Fibroblast of the aortic adventitia (primary cell): ENCODE results near the gene MAPT. TPM values are rescaled to one million over a fixed set of nuclear protein-coding genes. Genes with fewer than 3 reads are reported as not detected.

Source experiments
- DNase-seq: peaks from one replicate; pipeline ENCODE4 v3.0.0-alpha.2; 2010; ENCODE audit warnings: low read depth
- H3K4me3 ChIP-seq: 2 replicates; pipeline ENCODE4 v1.5.1; 2011; ENCODE audit warnings: low read depth, mild to moderate bottlenecking, control low read depth, low read length, moderate library complexity
- total RNA-seq: library from RNA; depleted of rRNA; stranded (reverse); fragments of >200 nt; gene quantifications from 2 replicates; pipeline ENCODE4 v1.2.3, GENCODE V29; 2012; ENCODE audit warnings: low replicate concordance
- TF ChIP-seq, protein P1 (sequence below): IDR thresholded peaks from 2 replicates; pipeline ENCODE4 v1.5.1; 2011; ENCODE audit warnings: mild to moderate bottlenecking, low read length, control low read depth, inconsistent platforms; ENCODE audit not compliant: insufficient read depth

Gene MAPT
- total RNA-seq, 1 donor: 0.54 TPM

DNA sequence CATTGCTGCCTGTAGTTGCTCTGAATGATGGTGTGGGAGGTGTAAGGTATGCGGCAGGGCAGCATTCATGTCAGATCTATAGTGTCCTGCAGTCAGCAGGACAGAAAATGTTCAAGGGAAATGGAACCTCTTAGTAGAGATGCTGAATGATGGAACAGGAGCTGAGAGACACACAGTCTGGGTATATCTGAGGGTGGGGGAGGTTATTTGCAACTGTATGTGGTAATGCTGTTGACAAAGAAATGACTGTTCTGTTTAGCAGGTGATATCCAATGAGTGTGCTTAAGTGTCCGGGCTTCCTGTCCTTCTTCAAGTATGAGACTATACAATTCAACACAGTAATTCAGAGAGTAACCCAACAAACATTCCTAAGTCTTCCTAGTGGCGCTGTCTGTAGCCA lies 151.3 kb downstream of the MAPT start:
- TF ChIP-seq, protein P1, sequence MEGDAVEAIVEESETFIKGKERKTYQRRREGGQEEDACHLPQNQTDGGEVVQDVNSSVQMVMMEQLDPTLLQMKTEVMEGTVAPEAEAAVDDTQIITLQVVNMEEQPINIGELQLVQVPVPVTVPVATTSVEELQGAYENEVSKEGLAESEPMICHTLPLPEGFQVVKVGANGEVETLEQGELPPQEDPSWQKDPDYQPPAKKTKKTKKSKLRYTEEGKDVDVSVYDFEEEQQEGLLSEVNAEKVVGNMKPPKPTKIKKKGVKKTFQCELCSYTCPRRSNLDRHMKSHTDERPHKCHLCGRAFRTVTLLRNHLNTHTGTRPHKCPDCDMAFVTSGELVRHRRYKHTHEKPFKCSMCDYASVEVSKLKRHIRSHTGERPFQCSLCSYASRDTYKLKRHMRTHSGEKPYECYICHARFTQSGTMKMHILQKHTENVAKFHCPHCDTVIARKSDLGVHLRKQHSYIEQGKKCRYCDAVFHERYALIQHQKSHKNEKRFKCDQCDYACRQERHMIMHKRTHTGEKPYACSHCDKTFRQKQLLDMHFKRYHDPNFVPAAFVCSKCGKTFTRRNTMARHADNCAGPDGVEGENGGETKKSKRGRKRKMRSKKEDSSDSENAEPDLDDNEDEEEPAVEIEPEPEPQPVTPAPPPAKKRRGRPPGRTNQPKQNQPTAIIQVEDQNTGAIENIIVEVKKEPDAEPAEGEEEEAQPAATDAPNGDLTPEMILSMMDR: no peak
- no peak overlapping the region for H3K4me3 ChIP-seq
- DNase-seq: no peak

DNA sequence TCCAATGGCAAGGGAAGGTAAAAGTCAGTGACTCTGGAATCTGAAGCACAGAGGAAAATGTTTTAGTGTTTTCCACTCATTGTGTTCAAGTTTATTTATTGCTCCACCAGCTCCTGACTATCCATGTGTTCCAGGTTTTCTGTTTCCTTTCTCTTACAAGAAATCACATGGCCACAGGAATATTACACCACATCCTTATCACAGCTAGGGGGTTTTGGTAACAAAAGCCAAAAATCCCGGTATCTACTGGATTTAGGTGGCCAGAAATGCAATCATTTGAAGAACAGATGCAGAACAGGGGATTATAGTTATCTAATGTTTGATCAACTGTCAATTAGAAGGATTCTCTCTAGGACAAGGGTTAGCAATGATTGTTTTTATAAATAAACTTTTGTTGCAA lies 152.6 kb downstream of the MAPT start:
- peak; percentile 82 for DNase-seq
- TF ChIP-seq, protein P1: no peak
- H3K4me3 ChIP-seq: no peak overlapping the region

DNA sequence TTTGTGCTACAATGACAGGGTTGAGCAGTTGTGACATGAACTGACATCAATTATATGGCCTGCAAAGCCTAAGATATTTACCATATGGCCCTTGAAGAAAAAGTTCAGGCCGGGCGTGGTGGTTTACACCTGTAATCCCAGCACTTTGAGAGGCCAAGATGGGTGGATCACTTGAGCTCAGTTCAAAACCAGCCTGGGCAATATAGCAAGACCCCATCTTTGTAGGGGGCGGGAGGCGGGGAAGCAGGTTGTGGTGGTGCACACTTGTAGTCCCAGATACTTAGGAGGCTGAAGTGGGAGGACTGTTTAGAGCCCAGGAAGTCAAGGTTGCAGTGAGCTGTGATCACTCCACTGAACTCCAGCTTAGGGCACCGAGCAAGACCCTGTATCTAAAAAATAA lies 153.0 kb downstream of the MAPT start:
- DNase-seq: no peak
- H3K4me3 ChIP-seq: no peak overlapping the region
- TF ChIP-seq, protein P1: no peak

DNA sequence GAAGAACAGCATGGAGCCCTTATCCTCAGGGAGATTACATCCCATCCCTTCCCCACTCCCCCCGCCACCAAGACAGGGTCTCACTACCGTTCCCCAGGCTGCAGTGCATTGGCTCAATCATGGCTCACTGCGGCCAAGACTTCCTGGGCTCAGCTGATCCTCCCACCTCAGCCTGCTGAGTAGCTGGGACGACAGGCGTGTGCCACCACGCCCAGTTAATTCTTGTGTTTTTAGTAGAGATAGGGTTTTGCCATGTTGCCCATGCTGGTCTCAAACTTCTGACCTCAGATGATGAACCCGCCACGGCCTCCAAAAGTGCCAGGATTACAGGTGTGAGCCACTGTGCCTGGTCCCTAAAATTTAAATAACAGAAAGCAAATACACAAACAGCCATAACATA lies 153.5 kb downstream of the MAPT start:
- H3K4me3 ChIP-seq: no peak overlapping the region
- no peak for DNase-seq
- TF ChIP-seq, protein P1: no peak

DNA sequence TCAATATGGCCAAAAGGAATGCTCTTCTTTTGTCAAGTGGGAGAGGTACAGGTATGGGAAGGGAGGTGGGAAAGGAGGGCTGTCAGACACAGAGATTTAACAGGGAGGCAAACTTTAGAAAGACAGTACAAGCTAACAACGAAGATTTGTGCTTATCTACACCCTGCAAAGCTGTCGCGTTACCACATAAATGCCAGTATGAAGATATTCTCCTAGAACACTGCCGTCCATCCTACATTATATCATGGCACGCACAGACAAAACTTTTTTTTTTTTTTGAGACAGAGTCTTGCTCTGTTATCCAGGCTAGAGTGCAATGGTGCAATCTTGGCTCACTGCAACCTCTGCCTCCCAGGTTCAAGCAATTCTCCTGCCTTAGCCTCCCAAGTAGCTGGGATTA lies 155.3 kb downstream of the MAPT start:
- no peak overlapping the region for H3K4me3 ChIP-seq
- DNase-seq: no peak
- TF ChIP-seq, protein P1: no peak

DNA sequence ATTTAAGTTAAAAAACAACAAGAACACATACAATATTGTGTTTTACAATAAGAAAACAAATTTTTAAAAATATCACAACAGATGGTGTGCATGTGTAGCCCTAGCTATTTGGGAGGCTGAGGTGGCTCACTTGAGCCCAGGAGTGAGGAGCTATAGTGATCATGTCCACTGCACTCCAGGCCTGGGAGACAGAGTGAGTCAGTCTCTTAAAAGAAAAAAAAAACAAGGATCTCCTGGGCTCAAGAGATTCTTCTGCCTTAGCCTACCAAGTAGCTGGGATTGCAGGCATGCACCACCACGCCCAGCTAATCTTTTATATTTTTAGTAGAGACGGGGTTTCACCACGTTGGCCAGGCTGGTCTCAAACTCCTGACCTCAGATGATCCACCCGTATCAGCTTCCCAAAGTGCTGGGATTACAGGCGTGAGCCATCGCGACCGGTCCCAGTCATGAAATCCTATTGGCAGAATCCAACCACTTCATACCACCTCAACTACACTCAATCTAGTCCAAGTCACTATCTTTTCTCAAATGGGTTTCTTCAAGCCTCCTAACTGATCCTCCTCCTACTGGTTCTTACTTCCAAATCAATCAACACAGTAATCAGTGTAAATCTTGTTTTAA lies 159.7 kb downstream of the MAPT start:
- TF ChIP-seq, protein P1: no peak
- peak; percentile 23 for DNase-seq

DNA sequence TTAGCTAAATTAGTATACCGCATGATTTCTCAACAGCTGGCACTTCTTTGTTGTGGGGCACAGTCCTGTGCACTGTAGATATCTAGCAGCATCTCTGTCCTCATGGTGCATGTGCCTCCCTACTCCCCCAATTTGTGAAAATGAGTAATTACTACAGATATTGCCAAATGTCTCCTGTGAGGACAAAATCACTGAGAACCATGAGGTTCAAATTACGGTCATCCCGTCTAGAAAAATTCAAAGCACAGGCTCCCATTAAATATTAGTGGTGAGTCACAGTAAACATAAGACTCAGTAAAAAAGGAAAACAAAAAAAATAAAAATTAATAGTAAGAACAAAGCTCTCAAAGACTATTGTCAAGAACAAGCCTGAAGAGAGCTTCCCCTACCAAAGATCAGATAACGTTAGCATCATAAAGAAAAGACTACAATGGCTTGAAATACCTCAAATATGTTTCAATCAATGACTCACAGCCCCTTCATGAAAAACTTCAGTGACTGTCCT lies 162.5 kb downstream of the MAPT start:
- no peak overlapping the region for H3K4me3 ChIP-seq
- TF ChIP-seq, protein P1: no peak
- DNase-seq: peak; percentile 72

More for the DNA sequence above, 159.7 kb downstream of the MAPT start:
- no peak overlapping the region for H3K4me3 ChIP-seq
